ENCODE measurements around the gene PLEKHA5.

The PLEKHA5 gene

GRCh38 chr12:19093218-19093617, 36.3 kb upstream of the PLEKHA5 start:
- no peak for TF ChIP-seq CTCF (IDR thresholded peaks at IDR 0.05; ENCODE audit: low read depth, low read length, missing control alignments)
- DNase-seq (ENCODE audit: low read depth) = no peak
- H3K4me3 ChIP-seq (ENCODE audit: low read depth, low read length) = no peak overlapping the region

- no peak for TF ChIP-seq CTCF (IDR thresholded peaks at IDR 0.05; ENCODE audit: low read depth, low read length, missing control alignments)
- no peak overlapping the region for H3K4me3 ChIP-seq (ENCODE audit: low read depth, low read length)
- no peak for DNase-seq (ENCODE audit: low read depth)
Measured at GRCh38 chr12:19095331-19095730, 34.2 kb upstream of the PLEKHA5 start.

- H3K4me3 ChIP-seq (ENCODE audit: low read depth, low read length) = no peak overlapping the region
- TF ChIP-seq CTCF (IDR thresholded peaks at IDR 0.05; ENCODE audit: low read depth, low read length, missing control alignments) = no peak
- DNase-seq (ENCODE audit: low read depth) = no peak
Measured at GRCh38 chr12:19095756-19096480, 33.6 kb upstream of the PLEKHA5 start.

GRCh38 chr12:19105463-19105862, 24.1 kb upstream of the PLEKHA5 start:
- no peak for TF ChIP-seq CTCF (IDR thresholded peaks at IDR 0.05; ENCODE audit: low read depth, low read length, missing control alignments)
- no peak overlapping the region for H3K4me3 ChIP-seq (ENCODE audit: low read depth, low read length)
- no peak for DNase-seq (ENCODE audit: low read depth)

- no peak overlapping the region for H3K4me3 ChIP-seq (ENCODE audit: low read depth, low read length)
- no peak for DNase-seq (ENCODE audit: low read depth)
- TF ChIP-seq CTCF (IDR thresholded peaks at IDR 0.05; ENCODE audit: low read depth, low read length, missing control alignments) = no peak
Measured at GRCh38 chr12:19107750-19108149, 21.8 kb upstream of the PLEKHA5 start.

- H3K4me3 ChIP-seq (ENCODE audit: low read depth, low read length) = no peak overlapping the region
- no peak for DNase-seq (ENCODE audit: low read depth)
- no peak for TF ChIP-seq CTCF (IDR thresholded peaks at IDR 0.05; ENCODE audit: low read depth, low read length, missing control alignments)
Measured at GRCh38 chr12:19110221-19110940, 19.2 kb upstream of the PLEKHA5 start.
